H9 (cell line): ENCODE measurements around the gene SPOCD1. TPM values are rescaled to one million over a fixed set of nuclear protein-coding genes. Genes with fewer than 3 reads are reported as not detected.

ENCODE experiments used
- DNase-seq: peaks from one replicate; pipeline ENCODE4 v3.0.0-alpha.2; 2017
- H2AFZ ChIP-seq: one replicate; pipeline ENCODE4 v1.6.1; 2013; ENCODE audit warnings: mild to moderate bottlenecking, low read length, control low read depth, moderate library complexity
- H2AK5ac ChIP-seq: 2 replicates; pipeline ENCODE4 v1.6.1; 2013; ENCODE audit warnings: low read length, control low read depth, mixed read lengths; ENCODE audit not compliant: insufficient read length
- H2BK120ac ChIP-seq: one replicate; pipeline ENCODE4 v1.6.1; 2013; ENCODE audit warnings: low read depth, mild to moderate bottlenecking, low read length, control low read depth, inconsistent platforms; ENCODE audit not compliant: poor library complexity, severe bottlenecking
- H2BK12ac ChIP-seq: 2 replicates; pipeline ENCODE4 v1.6.1; 2013; ENCODE audit warnings: low read length, control low read depth, mixed read lengths, low read depth; ENCODE audit not compliant: insufficient read length
- H2BK15ac ChIP-seq: 2 replicates; pipeline ENCODE4 v1.6.1; 2013; ENCODE audit warnings: low read depth, low read length, control low read depth
- H2BK20ac ChIP-seq: one replicate; pipeline ENCODE4 v1.6.1; 2013; ENCODE audit warnings: low read depth, mild to moderate bottlenecking, low read length, control low read depth, inconsistent platforms; ENCODE audit not compliant: poor library complexity, severe bottlenecking
- H2BK5ac ChIP-seq: 2 replicates; pipeline ENCODE4 v1.6.1; 2013; ENCODE audit warnings: low read length, control low read depth, mixed read lengths; ENCODE audit not compliant: insufficient read length
- H3K14ac ChIP-seq: 2 replicates; pipeline ENCODE4 v1.6.1; 2013; ENCODE audit warnings: low read length, control low read depth; ENCODE audit not compliant: insufficient read depth
- H3K18ac ChIP-seq: 2 replicates; pipeline ENCODE4 v1.6.1; 2013; ENCODE audit warnings: low read depth, mild to moderate bottlenecking, mixed read lengths, low read length, control low read depth; ENCODE audit not compliant: insufficient read length
- H3K23ac ChIP-seq: 2 replicates; pipeline ENCODE4 v1.6.1; 2013; ENCODE audit warnings: low read length, control low read depth, mixed read lengths, low read depth; ENCODE audit not compliant: insufficient read length
- H3K23me2 ChIP-seq: 2 replicates; pipeline ENCODE4 v1.6.1; 2013; ENCODE audit warnings: low read depth, mild to moderate bottlenecking, mixed read lengths, low read length, control low read depth; ENCODE audit not compliant: insufficient read length, poor library complexity, severe bottlenecking
- H3K27ac ChIP-seq: 2 replicates; pipeline ENCODE4 v1.5.1; 2013; ENCODE audit warnings: low read length, control low read depth, mixed read lengths, low read depth; ENCODE audit not compliant: insufficient read length
- H3K27me3 ChIP-seq: 2 replicates; pipeline ENCODE4 v1.6.1; 2013; ENCODE audit warnings: low read length, control low read depth, inconsistent platforms; ENCODE audit not compliant: insufficient read depth
- H3K4ac ChIP-seq: 2 replicates; pipeline ENCODE4 v1.6.1; 2013; ENCODE audit warnings: low read depth, mild to moderate bottlenecking, control low read depth, inconsistent platforms, low read length, moderate library complexity
- H3K4me1 ChIP-seq: 2 replicates; pipeline ENCODE4 v1.6.1; 2013; ENCODE audit warnings: low read length, control low read depth, inconsistent platforms; ENCODE audit not compliant: insufficient read depth
- H3K4me2 ChIP-seq: 2 replicates; pipeline ENCODE4 v1.6.1; 2013; ENCODE audit warnings: low read length, control low read depth, mixed read lengths; ENCODE audit not compliant: insufficient read length, insufficient read depth
- H3K56ac ChIP-seq: 2 replicates; pipeline ENCODE4 v1.6.1; 2013; ENCODE audit warnings: low read depth, mild to moderate bottlenecking, mixed read lengths, low read length, control low read depth; ENCODE audit not compliant: insufficient read length
- H3K79me1 ChIP-seq: 2 replicates; pipeline ENCODE4 v1.6.1; 2013; ENCODE audit warnings: low read depth, mild to moderate bottlenecking, moderate library complexity, low read length, control low read depth, inconsistent platforms; ENCODE audit not compliant: insufficient read depth, poor library complexity, severe bottlenecking
- H3K79me2 ChIP-seq: 2 replicates; pipeline ENCODE4 v1.6.1; 2013; ENCODE audit warnings: low read length, control low read depth, inconsistent platforms; ENCODE audit not compliant: insufficient read depth
- H3K9ac ChIP-seq: 2 replicates; pipeline ENCODE4 v1.6.1; 2013; ENCODE audit warnings: low read length, control low read depth, mixed read lengths; ENCODE audit not compliant: insufficient read length; ENCODE audit errors: extremely low read depth
- H3K9me3 ChIP-seq: one replicate; pipeline ENCODE4 v1.6.1; 2013; ENCODE audit warnings: low read depth, low read length, inconsistent platforms; ENCODE audit not compliant: control insufficient read depth
- H3T11ph ChIP-seq: one replicate; pipeline ENCODE4 v1.6.1; 2013; ENCODE audit warnings: mild to moderate bottlenecking, low read length, control low read depth, inconsistent platforms
- H4K20me1 ChIP-seq: one replicate; pipeline ENCODE4 v1.6.1; 2013; ENCODE audit not compliant: control insufficient read depth, insufficient read length, insufficient read depth
- H4K5ac ChIP-seq: 2 replicates; pipeline ENCODE4 v1.6.1; 2013; ENCODE audit warnings: low read depth, mild to moderate bottlenecking, mixed read lengths, low read length, control low read depth; ENCODE audit not compliant: insufficient read length
- H4K8ac ChIP-seq: replicated peaks from 2 replicates; pipeline ENCODE4 v1.6.1; 2013; ENCODE audit warnings: low read length, control low read depth, mixed read lengths, low read depth; ENCODE audit not compliant: insufficient read length
- H4K91ac ChIP-seq: 2 replicates; pipeline ENCODE4 v1.6.1; 2013; ENCODE audit warnings: low read depth, mild to moderate bottlenecking, moderate library complexity, mixed read lengths, low read length, control low read depth; ENCODE audit not compliant: insufficient read length
- H3K27ac Mint-ChIP-seq, 3 experiments: 2 replicates in 2 of 3; 3 replicates in 1 of 3; pipeline ENCODE4 v1.8.0; 2020 to 2021; ENCODE audit warnings: mixed read lengths in 3 of 3, mild to moderate bottlenecking in 1 of 3, moderate library complexity in 1 of 3
- H3K27me3 Mint-ChIP-seq: 2 replicates; pipeline ENCODE4 v1.8.0; 2021; ENCODE audit warnings: low read depth, mild to moderate bottlenecking, moderate library complexity, mixed read lengths
- H3K36me3 Mint-ChIP-seq, 3 experiments: 2 replicates in 2 of 3; 3 replicates in 1 of 3; pipeline ENCODE4 v1.8.0; 2020 to 2021; ENCODE audit warnings: low read depth in 3 of 3, mixed read lengths in 3 of 3; ENCODE audit not compliant: insufficient read depth in 1 of 3
- H3K4me1 Mint-ChIP-seq, 2 experiments: 2 replicates each; pipeline ENCODE4 v1.8.0; 2020; ENCODE audit warnings: mixed read lengths in 2 of 2
- H3K4me3 Mint-ChIP-seq, 2 experiments: 2 replicates in 1 of 2; 3 replicates in 1 of 2; pipeline ENCODE4 v1.8.0; 2020 to 2021; ENCODE audit warnings: mild to moderate bottlenecking in 2 of 2, mixed read lengths in 2 of 2, moderate library complexity in 1 of 2
- H3K9me3 Mint-ChIP-seq, 2 experiments: 2 replicates in 1 of 2; 3 replicates in 1 of 2; pipeline ENCODE4 v1.8.0; 2020; ENCODE audit warnings: mild to moderate bottlenecking in 2 of 2, mixed read lengths in 2 of 2, moderate library complexity in 1 of 2
- CTCF ChIP-seq: fragments of 200-600 bp; sonication (generic); conservative IDR thresholded peaks from 3 replicates; pipeline ENCODE4 v1.8.0; 2021; ENCODE audit warnings: antibody characterized with exemption, mild to moderate bottlenecking
- WGBS: extraction: QIAGEN DNeasy Blood & Tissue Kit; methylation state at CpG from one replicate; pipeline ENCODE4 v1.1.7; 2013; ENCODE audit warnings: missing lambda C conversion rate, low lambda C conversion rate, mixed read lengths; ENCODE audit not compliant: insufficient read length; ENCODE audit errors: extremely low coverage; 5-methylcytosine and 5-hydroxymethylcytosine counted together
- total RNA-seq: library from RNA; stranded (reverse); gene quantifications from 2 replicates; pipeline ENCODE4 v1.2.1, GENCODE V29; 2021

SPOCD1 gene
- total RNA-seq, 1 experiment from 2014 or later = 1.5 TPM

GRCh38 chr1:31765516-31765915 is 50.3 kb downstream of the SPOCD1 start:
- H3K9ac ChIP-seq = no peak overlapping the region
- no peaks in the 10 kb centered on the region for H4K20me1 ChIP-seq
- H3K18ac ChIP-seq = no peak overlapping the region
- no peaks in the 10 kb centered on the region for H3K9me3 ChIP-seq
- peaks cover 2% of the 10 kb centered on the region; the same call in 1 of the 2 replicates for H3K4me1 ChIP-seq
- DNase-seq = no peak
- no peaks in the 10 kb centered on the region for H3K79me1 ChIP-seq
- H3K4me2 ChIP-seq = no peak overlapping the region
- no peak overlapping the region for H3K4ac ChIP-seq
- no peak overlapping the region for H4K8ac ChIP-seq
- no peaks in the 10 kb centered on the region for H3K79me2 ChIP-seq
- H3K4me3 Mint-ChIP-seq = peak overlapping the region in 1 of 2 experiments; percentile 35; a peak in 1 of 5 replicates
- no peak overlapping the region for H2BK12ac ChIP-seq
- H2AK5ac ChIP-seq = no peak overlapping the region
- H2AFZ ChIP-seq = no peak overlapping the region
- H3T11ph ChIP-seq = no peak overlapping the region
- TF ChIP-seq CTCF = no peak
- no peak overlapping the region for H2BK20ac ChIP-seq
- no peak overlapping the region for H4K5ac ChIP-seq
- H3K4me1 Mint-ChIP-seq = peaks cover 47 to 68% of the 10 kb centered on the region in 2 experiments
- H4K91ac ChIP-seq = no peak overlapping the region
- H2BK15ac ChIP-seq = no peak overlapping the region
- H3K27ac ChIP-seq = no peak overlapping the region
- H3K56ac ChIP-seq = no peak overlapping the region
- no peak overlapping the region for H3K23ac ChIP-seq
- no CpG with 5 or more reads among the region's 6 CpGs for WGBS
- H3K27me3 Mint-ChIP-seq = peaks cover 66% of the 10 kb centered on the region
- H2BK120ac ChIP-seq = no peak overlapping the region
- H3K27ac Mint-ChIP-seq = no peak overlapping the region; a peak in 1 of 7 replicates
- H3K23me2 ChIP-seq = peaks cover 10% of the 10 kb centered on the region
- H3K27me3 ChIP-seq = peaks cover 2% of the 10 kb centered on the region; the same call in 1 of the 2 replicates
- H3K9me3 Mint-ChIP-seq = no peaks in the 10 kb centered on the region; a peak in 2 of 5 replicates
- H3K36me3 Mint-ChIP-seq = no peaks in the 10 kb centered on the region
- no peak overlapping the region for H2BK5ac ChIP-seq
- H3K14ac ChIP-seq = no peak overlapping the region
